ENCODE measurements around the gene MEGF6.

Gene MEGF6

DNA sequence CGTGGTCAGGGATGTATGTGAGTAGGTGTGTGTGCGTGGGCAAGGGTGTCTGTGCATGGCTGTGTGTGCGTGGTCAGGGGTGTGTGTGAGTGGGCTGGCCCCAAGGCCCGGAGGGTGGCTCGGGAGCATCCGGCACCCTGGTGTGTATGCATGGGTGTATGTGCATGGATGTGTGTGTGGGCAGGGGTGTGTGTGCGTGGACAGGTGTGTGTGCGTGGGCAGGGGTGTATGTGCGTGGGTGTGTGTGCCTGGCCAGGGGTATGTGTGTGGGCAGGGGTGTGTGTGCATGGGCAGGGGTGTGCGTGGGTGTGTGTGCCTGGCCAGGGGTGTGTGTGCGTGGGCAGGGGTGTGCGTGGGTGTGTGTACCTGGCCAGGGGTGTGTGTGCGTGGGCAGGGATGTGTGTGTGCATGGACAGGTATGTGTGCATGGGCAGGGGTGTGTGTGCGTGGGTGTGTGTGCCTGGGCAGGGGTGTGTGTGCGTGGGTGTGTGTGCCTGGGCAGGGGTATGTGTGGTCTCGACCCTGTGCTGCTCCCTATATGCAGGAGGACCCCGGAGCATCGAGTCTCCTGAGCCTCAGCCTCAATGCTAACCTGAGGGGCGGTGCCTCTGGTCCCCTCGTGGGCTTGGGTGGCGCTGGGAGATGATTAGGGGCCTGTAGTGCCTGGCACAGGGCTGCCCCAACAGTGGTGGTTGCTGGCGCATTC, 140.5 kb downstream of the MEGF6 start:
- Histone ChIP-seq H3K27ac (ENCODE audit: low read length) (no peak overlapping the region), H3K4me3 (ENCODE audit: low read length) (no peak overlapping the region), H3K27me3 (ENCODE audit: low read depth, low read length) (no peaks in the 10 kb centered on the region), H3K4me1 (ENCODE audit: low read length) (no peaks in the 10 kb centered on the region), H3K9me3 (ENCODE audit: insufficient read depth, low read length) (no peaks in the 10 kb centered on the region), H4K20me1 (ENCODE audit: insufficient read depth, low read length) (no peaks in the 10 kb centered on the region), H3K4me2 (ENCODE audit: low read length) (no peak overlapping the region), H3K36me3 (replicated peaks; ENCODE audit: low read depth, low read length) (no peaks in the 10 kb centered on the region), H2AFZ (ENCODE audit: low read depth, low read length) (no peak overlapping the region), H3K9ac (ENCODE audit: low read length) (no peak overlapping the region), H3K79me2 (ENCODE audit: low read length) (no peaks in the 10 kb centered on the region)
- TF ChIP-seq CTCF (IDR thresholded peaks at IDR 0.05; ENCODE audit: low read depth, low read length) (no peak), EZH2phosphoT487 (IDR thresholded peaks at IDR 0.05; ENCODE audit: low read depth) (no peak)

DNA sequence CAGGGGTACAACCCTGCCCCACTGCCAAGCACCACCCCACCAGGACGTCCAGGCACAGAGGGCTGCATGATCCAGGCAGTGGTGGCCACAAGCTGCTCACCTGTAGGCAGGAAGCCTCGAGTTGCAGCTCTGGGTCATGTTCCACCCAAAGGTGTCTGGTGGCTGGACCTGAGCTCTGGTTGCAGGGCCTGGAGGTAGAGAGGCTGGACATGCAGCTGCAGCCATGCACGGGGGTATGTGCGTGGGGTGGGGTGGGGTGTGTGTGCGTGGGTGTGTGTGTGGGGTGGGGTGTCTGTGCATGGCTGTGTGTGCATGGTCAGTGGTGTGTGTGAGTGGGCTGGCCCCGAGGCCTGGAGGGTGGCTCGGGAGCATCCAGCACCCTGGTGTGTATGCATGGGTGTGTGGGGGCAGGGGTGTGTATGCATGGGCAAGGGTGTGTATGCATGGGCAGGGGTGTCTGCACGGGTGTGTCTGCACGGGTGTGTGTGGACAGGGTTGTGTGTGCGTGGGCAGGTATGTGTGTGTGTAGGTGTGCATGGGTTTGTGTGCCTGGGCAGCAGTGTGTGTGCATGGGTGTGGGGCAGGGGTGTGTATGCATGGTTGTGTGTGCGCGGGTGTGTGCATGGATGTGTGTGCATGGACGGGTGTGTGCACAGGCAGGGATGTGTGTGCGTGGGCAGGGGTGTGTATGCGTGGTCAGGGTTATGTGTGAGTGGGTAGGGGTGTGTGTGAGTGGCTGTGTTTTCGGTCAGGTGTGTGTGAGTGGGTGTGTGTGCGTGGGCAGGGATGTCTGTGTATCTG, 141.3 kb downstream of the MEGF6 start:
- H4K20me1 ChIP-seq (ENCODE audit: insufficient read depth, low read length) = no peaks in the 10 kb centered on the region
- H3K79me2 ChIP-seq (ENCODE audit: low read length) = no peaks in the 10 kb centered on the region
- no peak overlapping the region for H3K9ac ChIP-seq (ENCODE audit: low read length)
- no peak overlapping the region for H3K4me3 ChIP-seq (ENCODE audit: low read length)
- no peak overlapping the region for H3K27ac ChIP-seq (ENCODE audit: low read length)
- no peak overlapping the region for H2AFZ ChIP-seq (ENCODE audit: low read depth, low read length)
- TF ChIP-seq CTCF (IDR thresholded peaks at IDR 0.05; ENCODE audit: low read depth, low read length) = no peak
- TF ChIP-seq EZH2phosphoT487 (IDR thresholded peaks at IDR 0.05; ENCODE audit: low read depth) = no peak
- H3K27me3 ChIP-seq (ENCODE audit: low read depth, low read length) = no peaks in the 10 kb centered on the region
- H3K36me3 ChIP-seq (replicated peaks; ENCODE audit: low read depth, low read length) = no peaks in the 10 kb centered on the region
- no peaks in the 10 kb centered on the region for H3K4me1 ChIP-seq (ENCODE audit: low read length)
- H3K4me2 ChIP-seq (ENCODE audit: low read length) = no peak overlapping the region
- no peaks in the 10 kb centered on the region for H3K9me3 ChIP-seq (ENCODE audit: insufficient read depth, low read length)

- no peaks in the 10 kb centered on the region for H3K27me3 ChIP-seq (ENCODE audit: low read depth, low read length)
- H3K9me3 ChIP-seq (ENCODE audit: insufficient read depth, low read length) = no peaks in the 10 kb centered on the region
- no peak overlapping the region for H3K27ac ChIP-seq (ENCODE audit: low read length)
- H3K36me3 ChIP-seq (replicated peaks; ENCODE audit: low read depth, low read length) = no peaks in the 10 kb centered on the region
- no peak overlapping the region for H3K4me2 ChIP-seq (ENCODE audit: low read length)
- H4K20me1 ChIP-seq (ENCODE audit: insufficient read depth, low read length) = no peaks in the 10 kb centered on the region
- H3K9ac ChIP-seq (ENCODE audit: low read length) = no peak overlapping the region
- no peak overlapping the region for H2AFZ ChIP-seq (ENCODE audit: low read depth, low read length)
- TF ChIP-seq EZH2phosphoT487 (IDR thresholded peaks at IDR 0.05; ENCODE audit: low read depth) (no peak), CTCF (IDR thresholded peaks at IDR 0.05; ENCODE audit: low read depth, low read length) (no peak)
- H3K4me1 ChIP-seq (ENCODE audit: low read length) = no peaks in the 10 kb centered on the region
- no peak overlapping the region for H3K4me3 ChIP-seq (ENCODE audit: low read length)
- no peaks in the 10 kb centered on the region for H3K79me2 ChIP-seq (ENCODE audit: low read length)
These were observed 142.0 kb downstream of the MEGF6 start for GRCh38 chr1:3469104-3469848.

All from OCI-LY3 (cell line).